Epithelial cell of prostate (primary cell): ENCODE results near the gene FBXW8.
A peak's percentile ranks its signal among the peaks of the same experiment; 100 is the strongest.

ENCODE experiments used
- DNase-seq: peaks from one replicate; pipeline ENCODE4 v3.0.0-alpha.2; 2011; ENCODE audit warnings: low read depth, low spot score
- H3K27ac ChIP-seq: fragments of 450-650 bp; 2 replicates; pipeline ENCODE4 v1.5.1; 2017; ENCODE audit warnings: mild to moderate bottlenecking

Gene FBXW8, protein sequence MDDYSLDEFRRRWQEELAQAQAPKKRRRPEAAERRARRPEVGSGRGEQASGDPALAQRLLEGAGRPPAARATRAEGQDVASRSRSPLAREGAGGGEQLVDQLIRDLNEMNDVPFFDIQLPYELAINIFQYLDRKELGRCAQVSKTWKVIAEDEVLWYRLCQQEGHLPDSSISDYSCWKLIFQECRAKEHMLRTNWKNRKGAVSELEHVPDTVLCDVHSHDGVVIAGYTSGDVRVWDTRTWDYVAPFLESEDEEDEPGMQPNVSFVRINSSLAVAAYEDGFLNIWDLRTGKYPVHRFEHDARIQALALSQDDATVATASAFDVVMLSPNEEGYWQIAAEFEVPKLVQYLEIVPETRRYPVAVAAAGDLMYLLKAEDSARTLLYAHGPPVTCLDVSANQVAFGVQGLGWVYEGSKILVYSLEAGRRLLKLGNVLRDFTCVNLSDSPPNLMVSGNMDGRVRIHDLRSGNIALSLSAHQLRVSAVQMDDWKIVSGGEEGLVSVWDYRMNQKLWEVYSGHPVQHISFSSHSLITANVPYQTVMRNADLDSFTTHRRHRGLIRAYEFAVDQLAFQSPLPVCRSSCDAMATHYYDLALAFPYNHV

DNA sequence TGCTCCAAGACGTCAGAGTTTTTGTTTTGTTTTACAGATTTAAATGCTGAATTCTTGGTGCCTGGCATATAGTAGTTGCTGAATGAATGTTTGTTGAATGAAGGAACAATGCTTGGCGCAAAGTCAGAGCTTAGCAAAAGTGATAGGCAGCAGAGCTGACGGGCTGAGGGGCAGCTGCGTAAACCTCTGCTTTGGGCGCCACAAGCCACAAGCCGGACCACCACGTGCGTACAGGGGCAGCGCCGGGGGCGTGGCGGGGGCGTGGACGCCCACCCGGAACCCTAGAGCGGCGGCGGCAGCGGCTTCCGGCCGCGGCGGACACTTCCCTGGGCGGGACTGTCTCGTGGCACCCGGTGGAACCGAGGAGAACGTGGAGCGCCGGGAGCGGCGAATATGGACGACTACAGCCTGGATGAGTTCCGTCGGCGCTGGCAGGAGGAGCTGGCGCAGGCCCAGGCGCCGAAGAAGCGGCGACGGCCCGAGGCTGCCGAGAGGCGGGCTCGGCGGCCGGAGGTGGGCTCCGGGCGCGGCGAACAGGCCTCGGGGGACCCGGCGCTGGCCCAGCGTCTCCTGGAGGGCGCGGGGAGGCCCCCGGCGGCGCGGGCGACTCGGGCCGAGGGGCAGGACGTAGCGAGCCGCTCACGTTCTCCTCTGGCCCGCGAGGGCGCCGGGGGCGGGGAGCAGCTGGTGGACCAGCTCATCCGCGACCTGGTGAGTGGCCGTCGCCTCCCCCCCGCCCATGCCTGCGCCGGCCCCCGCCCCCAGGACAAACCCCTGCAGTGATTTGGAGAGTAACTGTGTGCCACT, at the start of gene FBXW8:
Gene FBXW8, plus strand, starts transcription at position 306 of the 807 bp plus-strand sequence. Its CDS starts 88 bp downstream, at position 394.
- DNase-seq, result no peak
- peak within 1 kb of the TSS; percentile 51 for H3K27ac ChIP-seq

DNA sequence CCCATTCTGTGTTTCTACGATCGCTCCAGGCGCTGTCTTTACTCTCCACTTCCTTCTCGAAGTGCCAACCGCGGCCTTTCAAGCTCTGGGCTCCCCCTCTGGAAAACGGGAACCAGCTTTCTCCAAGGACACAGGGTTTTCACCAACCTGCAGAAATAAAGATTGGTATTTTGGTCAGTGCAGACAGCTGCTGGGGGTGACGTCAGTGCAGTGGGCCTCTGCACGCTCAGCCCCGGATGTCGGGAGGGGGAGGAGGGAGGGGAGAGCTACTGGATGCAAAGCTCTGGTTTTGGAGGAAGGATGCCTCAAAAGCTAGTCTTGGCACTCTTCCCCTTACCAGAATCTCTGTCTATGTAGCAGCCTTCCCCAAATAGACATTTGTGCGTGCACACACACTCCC, 49.4 kb upstream of the FBXW8 start:
- no peak overlapping the region for H3K27ac ChIP-seq
- no peak for DNase-seq

DNA sequence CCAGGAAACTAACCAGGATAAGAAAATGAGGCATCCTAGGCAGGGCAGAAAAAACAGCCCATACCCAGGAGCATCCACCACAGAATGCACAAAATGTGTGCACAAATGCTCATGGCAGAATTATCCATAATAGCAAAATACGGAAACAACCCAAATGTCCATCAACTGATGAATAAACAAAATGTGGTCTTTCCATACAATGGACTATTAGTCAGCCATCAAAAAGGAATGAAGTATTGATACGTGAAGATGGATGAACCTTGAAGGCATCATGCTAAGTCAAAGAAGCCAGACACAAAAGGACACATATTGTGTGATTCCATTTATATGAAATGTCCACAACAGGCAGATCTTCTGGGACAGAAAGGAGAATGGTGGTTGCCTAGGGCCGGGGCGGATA, 48.6 kb upstream of the FBXW8 start:
- no peak for DNase-seq
- H3K27ac ChIP-seq, result no peak overlapping the region

DNA sequence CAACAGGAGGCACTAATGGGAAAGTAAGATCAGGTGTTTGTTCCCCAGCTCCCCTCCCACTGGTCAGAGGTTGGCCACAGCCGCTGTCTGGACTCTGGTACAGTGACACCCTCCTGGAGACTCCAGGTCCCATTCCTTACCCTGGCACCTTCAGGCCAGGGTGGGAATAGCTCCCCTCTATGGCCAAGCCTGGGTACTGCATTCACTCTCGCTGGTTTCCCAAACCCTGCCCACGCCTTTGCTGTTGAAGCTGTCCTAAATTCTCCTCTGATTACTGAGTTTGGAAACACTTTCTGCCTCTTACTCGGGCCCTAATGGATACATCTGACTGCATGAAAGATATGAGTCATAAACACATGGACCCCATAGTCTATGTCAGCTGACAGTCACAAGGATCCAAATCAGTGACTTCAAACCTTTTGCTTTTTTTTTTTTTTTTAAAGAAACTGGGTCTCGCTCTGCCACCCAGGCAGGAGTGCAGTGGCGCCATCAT, 47.4 kb upstream of the FBXW8 start:
- H3K27ac ChIP-seq, result no peak overlapping the region

DNA sequence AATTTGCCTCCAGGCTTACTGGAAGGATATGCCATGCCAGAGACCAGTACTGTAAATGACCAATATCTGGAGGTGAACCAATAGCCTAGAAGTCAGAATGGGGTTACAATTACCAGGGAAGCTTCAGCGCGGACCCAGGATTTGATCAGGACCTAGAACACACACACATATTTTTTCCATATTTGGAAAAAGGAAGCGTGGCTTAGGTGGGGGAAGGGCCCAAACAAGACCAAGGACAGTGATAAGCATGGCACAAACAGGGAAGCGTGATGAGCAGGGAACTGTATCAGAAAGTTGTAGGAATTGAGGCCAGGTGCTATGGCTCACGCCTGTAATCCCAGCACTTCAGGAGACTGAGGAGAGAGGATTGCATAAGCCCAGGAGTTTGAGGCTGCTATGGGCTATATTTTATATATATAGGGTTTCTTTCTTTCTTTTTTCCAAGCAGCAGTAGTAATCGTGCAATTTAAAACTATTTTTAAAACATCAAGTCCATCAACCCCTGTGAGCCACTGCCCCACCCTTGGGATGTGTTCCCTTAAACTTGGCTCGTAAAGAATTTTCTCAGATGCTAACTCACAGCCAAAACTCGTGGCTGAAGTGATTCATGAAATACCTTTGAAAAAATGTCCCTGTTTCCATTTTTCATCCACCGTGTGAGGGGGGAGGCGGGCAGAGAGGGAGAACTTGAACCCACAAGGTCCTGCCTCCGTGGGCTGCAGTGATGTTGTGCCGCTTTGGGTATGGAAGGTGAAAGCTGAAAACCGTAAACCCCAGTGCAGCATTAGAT, 46.2 kb upstream of the FBXW8 start:
- no peak overlapping the region for H3K27ac ChIP-seq
- no peak for DNase-seq

More for the DNA sequence above, 47.4 kb upstream of the FBXW8 start:
- DNase-seq, result no peak

DNA sequence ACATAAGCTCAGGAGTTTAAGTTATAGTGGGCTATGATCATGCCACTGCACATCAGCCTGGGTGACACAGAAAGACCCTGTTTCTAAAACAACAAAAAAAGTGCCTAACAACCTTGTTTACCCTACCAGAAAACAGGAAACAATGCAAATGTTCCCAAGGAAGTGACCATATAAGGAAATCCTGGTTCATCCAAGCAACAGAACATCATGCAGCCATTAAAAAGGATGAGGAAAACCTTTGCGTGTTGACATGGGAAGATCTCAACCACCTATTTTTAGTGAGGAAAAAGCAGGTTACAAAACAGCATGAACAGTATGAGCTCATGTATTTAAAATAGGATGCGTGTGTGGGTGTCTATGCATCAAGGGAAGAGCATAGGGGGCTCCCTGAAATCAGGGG, 43.2 kb upstream of the FBXW8 start:
- DNase-seq, result no peak
- no peak overlapping the region for H3K27ac ChIP-seq

DNA sequence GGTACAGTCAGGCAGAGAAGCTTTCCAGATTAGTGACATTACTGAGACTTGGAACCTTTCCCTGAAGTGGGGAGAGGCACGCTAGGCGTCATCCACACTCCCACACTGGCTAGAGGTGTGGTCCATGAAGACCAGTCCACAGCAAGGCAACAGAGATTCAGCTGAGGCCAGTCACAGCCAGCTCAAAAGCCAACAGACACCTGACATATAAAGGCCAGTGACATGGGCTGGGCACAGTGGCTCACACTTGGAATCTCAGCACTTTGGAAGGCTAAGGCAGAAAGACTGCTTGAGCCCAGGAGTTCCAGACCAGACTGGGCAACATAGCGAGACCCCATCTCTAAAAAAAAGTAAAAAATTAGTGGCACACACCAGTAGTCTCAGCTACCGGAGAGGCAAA, 40.4 kb upstream of the FBXW8 start:
- no peak overlapping the region for H3K27ac ChIP-seq
- no peak for DNase-seq

DNA sequence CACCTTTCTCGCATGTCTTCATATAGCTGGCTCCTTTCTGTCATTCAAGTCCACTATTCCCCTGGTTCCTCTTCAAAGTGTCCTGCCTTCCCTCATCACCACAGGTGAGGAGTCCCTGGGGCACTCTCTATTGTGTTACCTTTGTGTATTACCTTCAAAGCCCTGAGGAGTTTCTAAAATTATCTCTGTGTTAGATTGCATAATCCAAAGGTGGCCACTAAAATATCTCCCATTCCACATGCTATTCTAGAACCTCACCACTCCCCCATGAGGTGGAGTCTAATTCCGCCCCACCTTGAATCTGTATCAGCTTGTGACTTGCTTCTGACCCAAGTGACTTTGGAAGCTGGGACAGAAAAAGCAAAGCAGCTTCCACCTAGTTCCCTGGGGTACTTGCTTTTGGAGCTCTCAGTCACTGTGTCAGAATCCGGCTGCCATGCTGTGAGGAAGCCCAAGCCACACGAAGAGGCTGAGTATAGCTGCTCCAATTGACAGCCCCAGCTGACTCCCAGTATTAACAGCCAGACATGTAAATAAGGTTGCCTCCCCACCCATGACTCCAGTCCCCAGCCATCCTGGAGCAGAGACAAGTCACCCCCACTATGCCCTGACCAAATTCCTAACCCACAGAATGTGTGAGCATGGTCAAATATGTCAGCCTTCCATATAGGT, 36.3 kb upstream of the FBXW8 start:
- no peak for DNase-seq
- H3K27ac ChIP-seq, result no peak overlapping the region

DNA sequence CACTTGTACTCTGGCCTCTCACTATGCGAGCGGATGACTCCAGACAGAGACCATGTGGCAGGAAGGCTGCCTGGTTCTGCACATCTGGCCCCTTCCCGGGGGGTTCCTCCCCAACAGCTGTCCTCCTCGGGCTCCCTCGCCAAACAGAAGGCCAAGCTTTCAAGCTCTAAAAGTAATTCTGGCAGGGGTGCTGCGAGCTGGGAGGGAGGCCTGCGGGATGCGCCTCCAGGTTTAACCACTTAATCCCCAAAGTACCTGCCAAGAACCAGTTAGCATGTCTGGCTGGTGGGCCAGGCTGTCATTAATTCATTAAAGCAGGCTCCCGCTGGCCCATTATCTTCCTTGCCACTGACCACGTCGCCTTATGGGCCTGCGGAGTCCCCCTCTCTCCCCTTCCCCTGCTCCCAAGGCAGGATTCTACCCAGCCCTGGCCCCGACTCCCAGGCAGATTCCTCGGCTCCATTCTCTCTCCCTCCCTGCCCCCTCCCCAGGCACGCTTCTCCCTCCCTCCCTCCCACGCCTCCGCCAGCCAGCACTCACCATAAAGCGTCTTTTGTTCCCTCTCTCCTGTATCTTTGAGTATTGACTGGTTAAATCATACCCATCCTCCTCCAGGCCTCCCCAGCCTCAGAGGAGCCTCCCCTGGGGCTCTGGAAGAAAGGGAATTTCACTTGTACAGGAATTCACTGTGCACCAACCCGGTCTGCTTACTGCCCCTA, 34.4 kb upstream of the FBXW8 start:
- no peak for DNase-seq
- H3K27ac ChIP-seq, result no peak overlapping the region

DNA sequence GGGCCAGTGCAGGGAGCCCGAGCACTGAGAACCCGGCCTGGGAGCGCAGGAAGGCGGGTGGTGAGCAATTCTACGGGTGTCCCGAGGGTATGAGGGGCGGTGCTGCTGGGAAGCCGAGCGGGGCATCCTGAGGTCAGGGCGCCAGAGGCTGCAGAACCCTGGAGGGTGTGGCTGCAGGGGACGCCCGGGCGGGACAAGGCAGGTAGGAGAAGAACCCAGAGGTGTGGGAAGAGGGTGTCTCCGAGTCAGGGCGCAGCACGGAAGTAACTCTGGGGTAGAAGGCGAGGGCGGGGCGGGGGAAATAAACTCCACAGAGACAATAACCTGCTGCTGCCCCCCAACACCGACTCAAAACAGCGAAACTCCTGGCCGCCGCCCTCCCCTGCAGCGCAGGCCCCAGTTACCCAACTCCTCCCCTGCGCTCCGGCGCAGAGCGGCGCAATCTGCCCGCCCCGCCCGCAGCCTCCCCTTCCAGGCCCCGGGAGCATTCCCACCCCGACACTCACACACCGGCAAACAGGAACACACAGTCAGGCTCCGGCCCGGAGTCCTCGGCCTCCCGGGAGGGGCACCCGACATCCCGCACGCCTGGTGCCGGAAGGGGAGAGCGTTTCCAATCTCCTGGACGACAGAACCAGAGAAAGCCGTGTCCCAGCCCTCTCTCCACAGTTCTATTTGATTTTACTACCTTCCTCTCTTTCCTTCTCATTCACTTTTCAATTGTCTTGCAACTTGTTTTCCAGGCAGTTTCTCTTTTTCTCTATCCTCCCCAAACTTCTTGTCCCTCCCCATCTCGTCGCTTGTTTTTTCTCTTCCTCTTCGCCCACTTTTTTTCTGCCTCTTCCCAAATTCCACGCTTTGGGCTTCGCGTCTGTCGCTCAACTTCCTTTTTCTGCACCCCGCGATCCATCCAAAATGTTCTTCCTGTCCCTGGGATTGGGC, 31.9 kb upstream of the FBXW8 start:
- no peak for DNase-seq
- H3K27ac ChIP-seq, result no peak overlapping the region

DNA sequence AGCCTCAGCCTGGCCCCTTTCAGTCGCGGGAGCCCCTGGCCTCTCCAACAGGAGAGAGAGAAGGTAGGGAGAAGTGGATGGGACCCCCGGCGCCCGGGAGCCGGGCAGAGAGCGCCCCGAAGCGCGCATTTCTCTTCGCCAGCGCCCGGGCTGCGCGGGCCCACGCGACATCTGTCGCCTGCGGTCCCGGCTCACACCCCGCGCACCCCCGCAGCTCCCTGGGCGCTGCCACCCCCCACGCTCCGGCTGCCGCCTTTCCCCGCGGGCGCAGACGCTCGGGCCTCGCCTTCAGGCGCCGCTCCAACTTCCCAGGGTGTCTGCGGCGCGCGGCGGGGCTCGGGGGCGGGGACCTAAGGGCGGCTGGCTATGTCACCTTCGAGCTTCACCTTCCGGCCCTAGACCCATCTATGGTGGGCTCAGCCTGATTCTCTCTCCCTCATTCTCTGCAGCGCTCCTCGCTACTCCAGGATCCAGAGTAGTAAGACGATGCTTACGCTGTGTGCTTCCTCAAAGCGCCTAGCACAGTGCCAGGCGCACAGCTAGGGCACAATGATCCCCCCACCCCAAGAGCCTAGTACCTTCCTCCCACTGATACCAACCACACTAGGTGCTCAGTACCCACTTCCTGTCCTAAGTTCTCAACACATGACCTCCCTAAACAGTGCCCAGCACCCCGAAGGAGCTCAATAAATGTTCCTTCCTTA, 31.1 kb upstream of the FBXW8 start:
- DNase-seq, result no peak

DNA sequence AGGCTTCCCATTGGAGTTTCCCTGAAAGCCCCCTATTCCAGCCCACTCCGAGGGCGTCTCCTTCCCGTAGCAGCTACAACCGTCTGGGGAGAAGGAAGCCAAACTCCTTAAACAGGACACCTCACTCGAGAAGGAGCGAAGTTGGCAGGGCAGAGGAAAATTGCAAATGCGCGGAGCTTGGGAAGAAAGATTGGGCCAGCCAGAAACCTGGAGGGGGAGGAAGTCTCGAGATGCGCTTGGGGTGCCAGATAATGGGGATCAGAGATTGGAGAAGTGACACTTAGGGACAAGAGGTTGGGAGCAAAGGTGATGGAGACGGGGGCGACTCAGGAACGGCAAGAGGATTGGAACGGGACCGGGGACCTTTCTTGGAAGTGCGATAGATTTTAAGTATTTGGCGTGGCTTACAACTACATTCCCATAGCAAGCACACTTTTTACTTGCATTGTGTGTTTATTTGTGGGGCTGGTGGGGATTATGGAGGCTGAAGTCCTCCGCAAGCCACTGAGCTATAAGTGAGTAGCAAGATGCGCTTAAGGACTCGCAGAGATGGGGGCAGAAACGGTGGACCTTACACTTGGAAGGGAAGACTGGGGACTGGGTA, 30.4 kb upstream of the FBXW8 start:
- DNase-seq, result no peak
- H3K27ac ChIP-seq, result no peak overlapping the region

More for the DNA sequence above, 31.1 kb upstream of the FBXW8 start:
- H3K27ac ChIP-seq, result no peak overlapping the region

DNA sequence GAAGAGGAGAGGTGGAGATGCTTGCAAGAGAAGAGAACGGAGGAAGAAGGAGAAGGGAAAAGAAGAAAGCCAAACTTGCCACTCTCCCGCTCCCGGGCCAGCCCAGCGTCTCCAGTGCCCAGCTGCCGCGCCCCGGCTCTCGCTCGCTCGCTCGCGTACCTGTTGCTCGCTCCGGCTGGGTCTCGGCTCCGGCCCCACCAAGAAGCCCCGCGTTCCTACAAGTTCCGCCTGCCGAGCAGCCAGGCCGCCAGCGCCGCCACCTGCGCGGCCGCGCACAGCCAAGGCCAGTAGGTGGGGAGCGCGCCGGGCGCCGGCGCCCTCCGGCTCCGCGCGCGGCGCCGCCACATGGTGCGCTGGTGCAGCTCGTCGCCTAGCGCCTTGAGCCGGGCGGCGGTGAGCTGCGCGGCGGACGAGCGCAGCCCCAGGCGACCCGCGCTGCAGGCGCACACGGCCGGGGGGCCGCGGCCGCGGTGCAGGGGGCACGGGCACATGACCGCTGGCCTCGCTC, 29.9 kb upstream of the FBXW8 start:
- DNase-seq, result no peak

DNA sequence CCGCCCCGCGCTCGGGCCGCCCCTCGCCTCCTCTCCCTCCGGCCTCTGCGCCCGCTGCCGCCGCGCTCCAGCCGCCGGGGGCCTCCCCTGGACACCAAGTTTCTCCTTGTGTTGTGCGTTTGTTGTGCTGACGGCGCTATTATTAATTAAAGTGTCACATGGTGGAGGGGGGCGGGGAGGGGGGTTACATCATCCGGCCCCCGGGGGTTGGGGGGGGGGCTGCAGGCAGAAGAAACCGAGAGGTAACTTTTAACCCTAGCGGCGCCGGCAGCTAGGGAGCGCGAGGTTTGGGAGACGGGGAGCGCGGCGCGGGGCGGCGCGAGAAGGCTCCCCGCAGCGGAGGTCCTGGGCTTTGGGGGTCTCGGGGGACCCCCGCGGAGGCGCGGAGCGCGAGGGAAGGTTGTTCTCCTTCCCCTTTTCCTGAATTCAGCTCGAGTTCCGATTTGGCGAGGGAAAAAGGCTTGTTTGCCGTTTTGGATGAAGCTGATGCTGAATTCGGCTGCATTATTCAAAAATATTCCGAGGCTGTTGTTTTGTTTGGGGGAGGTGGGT, 29.3 kb upstream of the FBXW8 start, which contains the start of gene HRK:
Gene HRK, minus strand, starts transcription at position 117 of the 552 bp plus-strand sequence. CDS start 134 bp downstream, outside the sequence.
- H3K27ac ChIP-seq, result no peak within 1 kb of the TSS
- DNase-seq, result no peak

More for the DNA sequence above, 29.9 kb upstream of the FBXW8 start:
- H3K27ac ChIP-seq, result no peak overlapping the region

DNA sequence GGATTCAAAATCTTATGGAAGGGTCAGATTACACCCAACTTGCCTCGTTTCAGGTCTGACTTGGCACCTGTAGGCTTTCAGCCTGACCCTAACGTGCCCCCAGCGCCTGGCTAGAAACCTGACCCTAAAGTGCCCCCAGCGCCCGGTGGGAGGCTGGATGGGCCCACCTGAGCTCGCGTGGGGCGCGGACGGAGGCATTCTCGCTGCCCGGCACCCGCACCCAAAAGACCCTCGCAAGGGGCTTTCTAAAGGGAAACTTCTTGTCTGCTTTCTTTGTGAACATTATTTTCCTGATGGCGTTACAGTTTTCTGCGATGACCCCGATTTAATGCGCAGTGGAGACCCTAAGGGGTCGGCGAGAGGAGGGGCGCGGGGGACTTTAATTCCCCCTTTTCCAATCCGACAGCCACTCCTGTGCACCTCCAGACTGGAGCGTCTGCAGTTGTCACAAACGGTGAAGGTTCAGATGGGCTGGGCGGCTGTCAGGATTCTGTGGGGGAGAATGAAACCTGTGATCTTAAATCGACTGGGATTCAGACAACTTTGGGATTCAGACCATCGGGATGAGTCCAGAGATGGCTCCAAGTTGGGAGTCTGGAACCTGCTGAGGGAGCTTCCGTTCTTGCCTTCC, 28.8 kb upstream of the FBXW8 start:
- DNase-seq, result no peak
- H3K27ac ChIP-seq, result no peak overlapping the region

DNA sequence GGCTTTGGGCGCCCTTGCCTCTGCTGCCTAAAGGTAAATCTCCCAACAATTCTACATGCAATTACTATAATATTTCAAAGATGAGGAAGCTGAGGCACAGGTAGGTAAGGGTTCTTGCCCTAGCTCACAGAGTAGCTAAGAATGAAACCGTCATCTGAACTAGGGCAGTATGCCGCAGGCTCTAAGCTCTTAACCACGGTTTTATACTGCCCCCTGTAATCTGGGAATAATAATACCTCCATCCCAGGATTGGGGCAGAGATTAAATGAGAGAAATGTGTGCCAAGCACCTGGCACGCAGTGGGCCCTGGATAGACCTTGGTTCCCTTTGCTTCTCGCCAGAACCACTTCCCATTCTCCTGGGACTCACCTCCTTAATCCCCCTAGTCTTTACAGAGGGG, 28.0 kb upstream of the FBXW8 start:
- no peak overlapping the region for H3K27ac ChIP-seq
- no peak for DNase-seq
